GM12875 (cell line): ENCODE measurements around the gene IL16.
"Not testable (repeated sequence)": the region's sequence is repeated elsewhere in the genome, so short reads cannot be mapped to it uniquely, and the experiment has no call there.

Experiments
- H3K4me3 ChIP-seq: one replicate; pipeline ENCODE4 v1.5.1; 2011; ENCODE audit warnings: low read depth, low read length, control low read depth
- CTCF ChIP-seq: IDR thresholded peaks from 2 replicates; pipeline ENCODE4 v1.5.1; 2011; ENCODE audit warnings: low read depth, mild to moderate bottlenecking, control low read depth, inconsistent platforms, low read length, moderate library complexity, borderline replicate concordance; ENCODE audit not compliant: insufficient read depth

IL16 gene

GRCh38 chr15:81195339-81195864, 1.3 kb upstream of the IL16 start:
- no peak overlapping the region for H3K4me3 ChIP-seq
- no peak for TF ChIP-seq CTCF

DNA sequence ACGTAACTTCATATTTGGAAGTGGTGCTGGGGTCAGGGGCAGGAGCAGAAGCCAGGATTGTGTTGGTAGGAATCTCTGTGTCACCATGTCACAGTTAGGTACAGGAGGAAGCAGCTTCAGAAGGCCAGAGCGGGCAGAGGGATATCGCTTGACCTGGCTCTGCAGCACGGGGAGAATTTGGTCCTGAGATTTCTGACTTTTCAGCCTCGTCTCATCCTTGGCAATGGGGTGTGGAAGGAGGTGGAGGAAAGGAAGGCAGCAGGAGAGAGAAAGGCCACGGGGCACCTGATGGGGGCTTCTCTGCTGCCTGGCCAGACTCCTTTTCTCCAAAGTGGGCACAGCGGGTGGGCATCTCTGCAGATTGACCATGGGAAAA, 564 bp downstream of the IL16 start:
- H3K4me3 ChIP-seq = no peak overlapping the region

GRCh38 chr15:81197688-81198281, 1.1 kb downstream of the IL16 start:
- H3K4me3 ChIP-seq = no peak overlapping the region
- TF ChIP-seq CTCF = no peak

More for the DNA sequence above, 564 bp downstream of the IL16 start:
- no peak for TF ChIP-seq CTCF

DNA sequence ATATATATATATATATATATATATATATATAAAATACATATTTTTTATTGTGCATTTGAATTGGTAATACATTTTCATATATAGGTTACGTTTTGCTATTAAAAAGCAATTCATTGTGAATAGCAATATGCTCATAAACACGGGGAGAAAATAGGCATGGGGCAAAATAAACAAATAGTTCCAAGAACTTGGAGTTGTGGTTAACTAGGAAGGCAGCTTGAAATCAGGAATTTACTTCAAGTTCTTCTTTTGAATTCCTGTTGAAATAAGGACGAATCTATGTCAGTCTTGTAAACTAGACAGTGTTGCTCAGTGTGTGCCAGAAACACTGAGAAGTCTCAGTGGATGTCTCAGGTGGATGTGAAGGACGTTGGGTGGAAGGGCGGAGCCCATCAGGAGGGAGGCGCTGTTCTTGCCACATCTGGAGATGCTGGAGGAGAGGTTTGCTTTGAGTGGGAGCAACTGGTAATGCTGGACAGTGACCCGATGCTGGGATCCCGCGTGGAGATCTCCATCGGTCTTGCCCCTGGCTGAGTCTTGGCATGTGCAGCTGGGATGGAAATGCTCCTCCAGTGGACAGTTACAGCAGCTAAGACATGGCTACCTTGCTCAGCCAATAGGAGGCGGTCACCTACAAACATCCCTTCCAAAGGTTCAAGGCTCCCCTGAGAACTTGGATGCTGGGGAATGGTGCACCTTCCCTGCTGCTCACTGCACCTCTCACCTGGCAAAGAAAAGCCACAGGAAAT, 2.5 kb downstream of the IL16 start:
- H3K4me3 ChIP-seq = no peak overlapping the region

DNA sequence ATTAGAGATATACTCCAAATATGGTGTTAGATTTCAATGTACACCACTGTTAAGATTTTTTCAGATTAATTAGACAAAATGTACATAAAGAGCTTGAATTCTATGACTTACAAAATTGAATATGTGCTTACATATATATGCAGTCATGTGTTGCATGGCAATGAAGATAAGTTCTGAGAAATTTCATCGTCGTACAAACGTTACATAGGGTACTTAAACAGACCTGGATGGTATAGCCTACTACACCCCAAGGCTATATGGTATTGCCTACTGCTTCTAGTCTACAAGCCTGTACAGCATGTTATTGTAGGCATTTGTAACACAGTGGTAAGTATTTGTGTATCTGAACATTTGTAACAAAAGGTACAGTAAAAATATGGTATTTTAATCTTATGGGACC, 9.3 kb downstream of the IL16 start:
- TF ChIP-seq CTCF = no peak
- no peak overlapping the region for H3K4me3 ChIP-seq

More for the DNA sequence above, 2.5 kb downstream of the IL16 start:
- TF ChIP-seq CTCF = no peak

- not testable (repeated sequence) for H3K4me3 ChIP-seq
Measured at GRCh38 chr15:81207987-81208386, 11.3 kb downstream of the IL16 start.

DNA sequence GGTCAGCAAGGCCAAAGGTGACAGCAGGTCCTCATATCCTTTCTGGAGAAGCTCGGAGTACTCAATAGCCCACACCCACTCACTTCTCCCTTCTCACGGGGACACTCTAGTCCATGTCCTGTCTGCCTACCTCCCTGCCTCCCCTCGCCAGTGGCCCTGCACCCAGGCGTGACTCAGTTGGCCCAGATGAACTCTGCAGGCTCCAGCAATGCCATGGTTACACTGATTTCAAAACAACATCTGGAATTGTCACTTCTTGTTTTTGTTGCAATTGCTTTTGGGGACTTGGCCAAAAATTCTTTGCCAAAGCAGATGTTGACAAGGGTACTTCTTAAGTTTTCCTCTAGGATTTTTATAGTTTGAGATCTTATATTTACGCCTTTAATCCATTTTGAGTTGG, 13.0 kb downstream of the IL16 start:
- no peak for TF ChIP-seq CTCF
- no peak overlapping the region for H3K4me3 ChIP-seq

GRCh38 chr15:81211376-81211775, 14.7 kb downstream of the IL16 start:
- TF ChIP-seq CTCF = no peak
- no peak overlapping the region for H3K4me3 ChIP-seq
